Neural progenitor cell (in vitro differentiated cells): ENCODE measurements around the gene LIF. TPM values are rescaled to one million over a fixed set of nuclear protein-coding genes. Genes with fewer than 3 reads are reported as not detected.

Experiments used
- DNase-seq: peaks from one replicate; pipeline ENCODE4 v3.0.0-alpha.2; 2016; ENCODE audit warnings: low spot score
- H2AFZ ChIP-seq: fragments of 200-600 bp; sonication (generic); replicated peaks from 2 replicates; pipeline ENCODE4 v1.6.1; 2016; ENCODE audit warnings: antibody characterized with exemption
- H3F3A ChIP-seq: fragments of 200-600 bp; sonication (generic); 2 replicates; pipeline ENCODE4 v1.6.1; 2016; ENCODE audit warnings: antibody characterized with exemption, low read depth
- H3K27ac ChIP-seq: fragments of 200-600 bp; sonication (generic); 2 replicates; pipeline ENCODE4 v1.5.1; 2016; ENCODE audit warnings: mild to moderate bottlenecking
- H3K27me3 ChIP-seq: fragments of 200-600 bp; sonication (generic); 2 replicates; pipeline ENCODE4 v1.6.1; 2016; ENCODE audit warnings: mild to moderate bottlenecking, moderate library complexity
- H3K36me3 ChIP-seq: fragments of 200-600 bp; sonication (generic); 2 replicates; pipeline ENCODE4 v1.5.1; 2016
- H3K4me1 ChIP-seq: fragments of 200-600 bp; sonication (generic); 2 replicates; pipeline ENCODE4 v1.6.1; 2016; ENCODE audit warnings: mixed run types
- H3K4me2 ChIP-seq: fragments of 200-600 bp; sonication (generic); 2 replicates; pipeline ENCODE4 v1.6.1; 2016
- H3K4me3 ChIP-seq: fragments of 200-600 bp; sonication (generic); 2 replicates; pipeline ENCODE4 v1.5.1; 2016
- H3K79me2 ChIP-seq: fragments of 200-600 bp; sonication (generic); 2 replicates; pipeline ENCODE4 v1.6.1; 2016; ENCODE audit warnings: low read depth
- H3K9ac ChIP-seq: fragments of 200-600 bp; sonication (generic); 2 replicates; pipeline ENCODE4 v1.6.1; 2016
- H3K9me3 ChIP-seq: fragments of 200-600 bp; sonication (generic); 2 replicates; pipeline ENCODE4 v1.5.1; 2016; ENCODE audit warnings: low read depth
- H4K20me1 ChIP-seq: fragments of 200-600 bp; sonication (generic); 2 replicates; pipeline ENCODE4 v1.6.1; 2016; ENCODE audit warnings: low read depth
- H3K27ac Mint-ChIP-seq: 3 replicates; pipeline ENCODE4 v1.8.0; 2021; ENCODE audit warnings: mixed read lengths
- H3K27me3 Mint-ChIP-seq: 2 replicates; pipeline ENCODE4 v1.8.0; 2022; ENCODE audit warnings: low read depth, mild to moderate bottlenecking, inconsistent platforms, moderate library complexity, mixed read lengths; ENCODE audit not compliant: insufficient read depth
- H3K36me3 Mint-ChIP-seq: 3 replicates; pipeline ENCODE4 v1.8.0; 2021; ENCODE audit warnings: mixed read lengths
- H3K4me1 Mint-ChIP-seq: 3 replicates; pipeline ENCODE4 v1.8.0; 2021; ENCODE audit warnings: mixed read lengths
- H3K4me3 Mint-ChIP-seq: 3 replicates; pipeline ENCODE4 v1.8.0; 2021; ENCODE audit warnings: mild to moderate bottlenecking, moderate library complexity, mixed read lengths
- H3K9me3 Mint-ChIP-seq: 3 replicates; pipeline ENCODE4 v1.8.0; 2020; ENCODE audit warnings: mixed read lengths
- EZH2 ChIP-seq: fragments of 200-600 bp; sonication (generic); IDR thresholded peaks from 2 replicates; pipeline ENCODE4 v1.6.1; 2017; ENCODE audit warnings: antibody characterized with exemption, mild to moderate bottlenecking, moderate library complexity
- EZH2phosphoT487 ChIP-seq: fragments of 200-600 bp; sonication (generic); IDR thresholded peaks from 2 replicates; pipeline ENCODE4 v1.6.1; 2017; ENCODE audit warnings: antibody characterized with exemption
- total RNA-seq: library from RNA; depleted of rRNA; stranded (reverse); fragments of >200 nt; gene quantifications from 2 replicates; pipeline ENCODE4 v1.2.3, GENCODE V29; 2015; ENCODE audit warnings: low replicate concordance
- TF ChIP-seq, protein P1 (sequence below): fragments of 200-600 bp; sonication (generic); IDR thresholded peaks from 2 replicates; pipeline ENCODE4 v1.5.1; 2017; ENCODE audit warnings: antibody characterized with exemption, mild to moderate bottlenecking

Gene LIF
- total RNA-seq, 1 donor from 2014 or later: 0.21 TPM

DNA sequence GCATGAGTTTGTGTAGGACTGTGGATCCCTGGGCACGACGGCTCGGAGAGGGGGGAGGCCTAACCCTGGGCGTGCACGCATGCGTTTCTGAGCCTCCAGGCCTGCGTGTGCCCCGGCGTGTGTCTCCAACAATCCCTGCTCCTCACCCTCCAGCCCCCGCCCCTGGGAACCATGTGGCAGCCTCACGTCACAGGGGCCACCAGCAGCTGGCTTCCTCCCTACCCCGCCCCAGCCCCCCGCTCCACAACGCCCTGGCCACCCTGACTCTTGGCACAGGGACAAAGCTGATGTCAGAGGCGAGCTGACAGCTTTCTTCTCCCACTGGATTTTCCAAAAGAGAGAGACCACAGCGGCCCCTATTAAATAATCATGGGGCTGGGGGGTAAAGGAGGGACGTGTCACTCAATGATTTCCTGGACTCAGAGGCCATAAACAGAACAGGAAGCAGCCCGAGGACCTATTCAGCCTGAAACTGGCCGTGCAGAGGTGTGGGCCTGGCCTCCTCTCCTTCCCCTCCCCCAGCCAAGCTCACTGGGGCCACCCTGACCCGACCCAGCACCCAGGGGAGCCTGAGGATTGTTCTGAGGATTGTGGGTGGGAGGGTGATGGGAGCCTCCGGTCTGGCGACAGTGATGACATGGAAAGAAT is 6.8 kb upstream of the LIF start:
- Mint-ChIP-seq H3K9me3 (no peaks in the 10 kb centered on the region), H3K4me1 (peaks cover 39% of the 10 kb centered on the region), H3K27me3 (peaks cover 17% of the 10 kb centered on the region), H3K4me3 (no peak overlapping the region), H3K27ac (peak overlapping the region; percentile 91), H3K36me3 (no peaks in the 10 kb centered on the region)
- Histone ChIP-seq H3K9me3 (no peaks in the 10 kb centered on the region), H3K4me3 (no peak overlapping the region), H4K20me1 (no peaks in the 10 kb centered on the region), H3K36me3 (no peaks in the 10 kb centered on the region), H3K27ac (no peak overlapping the region), H3K9ac (no peak overlapping the region), H3K79me2 (no peaks in the 10 kb centered on the region), H3K27me3 (no peaks in the 10 kb centered on the region), H3K4me2 (no peak overlapping the region), H2AFZ (no peak overlapping the region), H3K4me1 (peaks cover 12% of the 10 kb centered on the region), H3F3A (peaks cover 7% of the 10 kb centered on the region)
- no peak for DNase-seq
- TF ChIP-seq, protein P1, sequence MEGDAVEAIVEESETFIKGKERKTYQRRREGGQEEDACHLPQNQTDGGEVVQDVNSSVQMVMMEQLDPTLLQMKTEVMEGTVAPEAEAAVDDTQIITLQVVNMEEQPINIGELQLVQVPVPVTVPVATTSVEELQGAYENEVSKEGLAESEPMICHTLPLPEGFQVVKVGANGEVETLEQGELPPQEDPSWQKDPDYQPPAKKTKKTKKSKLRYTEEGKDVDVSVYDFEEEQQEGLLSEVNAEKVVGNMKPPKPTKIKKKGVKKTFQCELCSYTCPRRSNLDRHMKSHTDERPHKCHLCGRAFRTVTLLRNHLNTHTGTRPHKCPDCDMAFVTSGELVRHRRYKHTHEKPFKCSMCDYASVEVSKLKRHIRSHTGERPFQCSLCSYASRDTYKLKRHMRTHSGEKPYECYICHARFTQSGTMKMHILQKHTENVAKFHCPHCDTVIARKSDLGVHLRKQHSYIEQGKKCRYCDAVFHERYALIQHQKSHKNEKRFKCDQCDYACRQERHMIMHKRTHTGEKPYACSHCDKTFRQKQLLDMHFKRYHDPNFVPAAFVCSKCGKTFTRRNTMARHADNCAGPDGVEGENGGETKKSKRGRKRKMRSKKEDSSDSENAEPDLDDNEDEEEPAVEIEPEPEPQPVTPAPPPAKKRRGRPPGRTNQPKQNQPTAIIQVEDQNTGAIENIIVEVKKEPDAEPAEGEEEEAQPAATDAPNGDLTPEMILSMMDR: no peak
- TF ChIP-seq EZH2 (no peak), EZH2phosphoT487 (no peak)

DNA sequence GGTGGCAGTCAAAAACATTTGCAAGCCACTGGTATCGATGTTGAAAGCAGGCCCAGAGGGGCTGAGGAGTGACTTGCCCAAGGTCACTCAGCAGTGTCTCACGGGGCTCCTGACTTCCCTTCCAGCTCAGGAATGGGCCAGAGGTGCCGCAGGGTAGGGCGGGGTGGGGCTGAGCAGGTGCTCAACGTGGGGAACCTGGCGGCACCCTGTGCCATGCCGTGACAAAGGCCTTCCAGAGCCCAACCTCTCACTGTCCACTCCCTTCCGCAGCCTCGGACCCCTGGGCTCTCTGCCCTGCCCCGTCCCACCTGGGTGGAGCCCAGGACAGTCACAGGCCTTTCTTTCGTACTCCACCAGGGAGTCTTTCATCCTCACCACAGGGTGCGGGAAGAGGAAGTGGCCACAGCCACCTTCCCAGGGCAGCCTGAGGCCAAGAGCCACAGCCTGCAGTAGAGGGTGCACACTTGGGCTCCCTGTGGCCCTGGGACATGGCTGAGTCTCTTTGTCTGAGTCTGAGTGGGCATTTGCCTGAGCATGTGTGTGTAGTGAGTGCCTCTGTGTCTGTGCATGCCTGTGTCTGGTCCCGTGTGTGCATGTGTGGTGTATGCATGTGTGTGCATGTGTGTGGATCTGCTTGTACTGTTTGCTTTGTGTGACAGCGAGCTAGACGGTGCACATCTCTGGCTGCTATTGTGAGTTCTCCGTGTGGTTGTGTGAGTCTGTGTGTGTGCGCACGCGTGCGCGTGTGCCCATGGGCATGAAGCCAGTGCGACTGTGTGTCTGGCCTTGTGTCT is 6.0 kb upstream of the LIF start:
- Histone ChIP-seq H3K79me2 (no peaks in the 10 kb centered on the region), H3K4me1 (peaks cover 7% of the 10 kb centered on the region), H3K9me3 (no peaks in the 10 kb centered on the region), H3K36me3 (no peaks in the 10 kb centered on the region), H3K4me3 (no peak overlapping the region), H3K27me3 (peaks cover 4% of the 10 kb centered on the region), H3F3A (peaks cover 7% of the 10 kb centered on the region), H3K4me2 (no peak overlapping the region), H2AFZ (no peak overlapping the region), H3K9ac (no peak overlapping the region), H4K20me1 (no peaks in the 10 kb centered on the region), H3K27ac (no peak overlapping the region)
- DNase-seq: no peak
- TF ChIP-seq EZH2phosphoT487 (no peak), EZH2 (no peak)
- TF ChIP-seq, protein P1: no peak
- Mint-ChIP-seq H3K9me3 (no peaks in the 10 kb centered on the region), H3K27me3 (peaks cover 15% of the 10 kb centered on the region), H3K27ac (peak overlapping the region; percentile 91), H3K4me3 (peak overlapping the region; percentile 57), H3K36me3 (no peaks in the 10 kb centered on the region), H3K4me1 (peaks cover 38% of the 10 kb centered on the region)

- no peak overlapping the region for H3K27ac Mint-ChIP-seq
- peaks cover 3% of the 10 kb centered on the region for H3F3A ChIP-seq
- H3K36me3 ChIP-seq: no peaks in the 10 kb centered on the region
- H3K27me3 ChIP-seq: peaks cover 13% of the 10 kb centered on the region
- peaks cover 39% of the 10 kb centered on the region for H3K4me1 Mint-ChIP-seq
- no peaks in the 10 kb centered on the region for H3K9me3 ChIP-seq
- no peak overlapping the region for H3K4me3 Mint-ChIP-seq
- no peaks in the 10 kb centered on the region for H3K36me3 Mint-ChIP-seq
- no peak for DNase-seq
- H3K27me3 Mint-ChIP-seq: peaks cover 21% of the 10 kb centered on the region
- H3K4me1 ChIP-seq: peaks cover 7% of the 10 kb centered on the region
- no peaks in the 10 kb centered on the region for H3K9me3 Mint-ChIP-seq
- H3K4me3 ChIP-seq: no peak overlapping the region
- no peaks in the 10 kb centered on the region for H3K79me2 ChIP-seq
- H4K20me1 ChIP-seq: no peaks in the 10 kb centered on the region
- H3K9ac ChIP-seq: no peak overlapping the region
- H3K4me2 ChIP-seq: no peak overlapping the region
- TF ChIP-seq EZH2: no peak
- TF ChIP-seq, protein P1: no peak
- TF ChIP-seq EZH2phosphoT487: no peak
- H2AFZ ChIP-seq: no peak overlapping the region
- no peak overlapping the region for H3K27ac ChIP-seq
These were observed 5.2 kb upstream of the LIF start for GRCh38 chr22:30251711-30252110.
